Activated CD4-positive, alpha-beta memory T cell treated with anti-CD3 and anti-CD28 coated beads, Interleukin-2, amount 10 ng/mL, durations not matched to agents 7 days and 5 days (primary cell): ENCODE data around the gene RALGPS1. TPM values are rescaled to one million over a fixed set of nuclear protein-coding genes. Genes with fewer than 3 reads are reported as not detected.

Source experiments
- CTCF ChIA-PET: fragments of 350-600 bp; sonication (Branson Sonifier 250); formaldehyde crosslinking; loops from one replicate; lab custom pipeline; 2021; ENCODE audit warnings: antibody characterized with exemption, inconsistent platforms; lab: Charles Lee
- POLR2A ChIA-PET: fragments of 350-600 bp; sonication (Branson Sonifier 250); formaldehyde crosslinking; loops from one replicate; lab custom pipeline; 2021; ENCODE audit warnings: antibody characterized with exemption; lab: Charles Lee
- DNase-seq: peaks from one replicate; pipeline ENCODE4 v3.0.0-alpha.2; 2020
- H3K27ac Mint-ChIP-seq: one replicate; pipeline ENCODE4 v1.8.0; 2021; ENCODE audit warnings: mild to moderate bottlenecking, mixed read lengths
- H3K27me3 Mint-ChIP-seq: one replicate; pipeline ENCODE4 v1.8.0; 2021; ENCODE audit warnings: mixed read lengths
- H3K36me3 Mint-ChIP-seq: one replicate; pipeline ENCODE4 v1.8.0; 2021; ENCODE audit warnings: low read depth, mixed read lengths
- H3K4me1 Mint-ChIP-seq: one replicate; pipeline ENCODE4 v1.8.0; 2021; ENCODE audit warnings: mixed read lengths
- H3K4me3 Mint-ChIP-seq: one replicate; pipeline ENCODE4 v1.8.0; 2021; ENCODE audit warnings: mild to moderate bottlenecking, mixed read lengths
- H3K9me3 Mint-ChIP-seq: one replicate; pipeline ENCODE4 v1.8.0; 2021; ENCODE audit warnings: mixed read lengths
- total RNA-seq, 2 experiments: library from RNA; stranded (reverse); gene quantifications; one replicate each; pipeline ENCODE4 v1.2.3, GENCODE V29; 2021

The RALGPS1 gene
- total RNA-seq, 2 experiments from 2014 or later: 2.8 to 3.4 TPM

- POLR2A ChIA-PET: interaction anchor here (0.7 kb wide), 1 partner anchor 205 kb away, joined by 3 read pairs; no protein-coding TSS in a partner anchor
- DNase-seq: no peak
- CTCF ChIA-PET: no interaction called here
- Mint-ChIP-seq H3K4me3 (no peak overlapping the region), H3K36me3 (no peaks in the 10 kb centered on the region), H3K27me3 (peaks cover 4% of the 10 kb centered on the region), H3K4me1 (no peaks in the 10 kb centered on the region), H3K27ac (no peak overlapping the region), H3K9me3 (no peaks in the 10 kb centered on the region)
Observed at GRCh38 chr9:127263237-127263636, 348.7 kb downstream of the RALGPS1 start.

DNA sequence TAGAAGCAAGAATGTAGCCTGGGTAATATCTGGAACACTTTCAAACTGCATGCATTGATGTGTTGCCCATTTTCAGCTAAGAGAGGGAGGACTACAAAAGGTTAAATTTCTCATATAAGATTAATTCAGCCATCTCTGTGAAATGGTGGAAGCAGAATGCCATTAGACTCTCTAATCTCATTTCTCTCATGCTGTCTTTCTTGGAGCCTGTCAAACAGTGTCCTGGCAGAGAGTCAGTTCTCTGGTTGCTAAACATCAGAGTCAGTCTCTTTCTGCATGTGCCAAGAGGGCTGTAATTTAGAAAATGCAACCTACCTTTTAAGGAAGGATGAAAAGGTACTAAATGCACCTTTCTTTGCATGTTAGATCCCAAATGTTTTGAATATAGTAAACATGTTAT lies 349.1 kb downstream of the RALGPS1 start:
- Mint-ChIP-seq H3K27me3 (peaks cover 4% of the 10 kb centered on the region), H3K36me3 (no peaks in the 10 kb centered on the region), H3K27ac (no peak overlapping the region), H3K4me3 (no peak overlapping the region), H3K9me3 (no peaks in the 10 kb centered on the region), H3K4me1 (no peaks in the 10 kb centered on the region)
- CTCF ChIA-PET: no interaction called here
- no peak for DNase-seq
- POLR2A ChIA-PET: interaction anchor here (0.7 kb wide), 1 partner anchor 204 kb away, joined by 3 read pairs; no protein-coding TSS in a partner anchor

DNA sequence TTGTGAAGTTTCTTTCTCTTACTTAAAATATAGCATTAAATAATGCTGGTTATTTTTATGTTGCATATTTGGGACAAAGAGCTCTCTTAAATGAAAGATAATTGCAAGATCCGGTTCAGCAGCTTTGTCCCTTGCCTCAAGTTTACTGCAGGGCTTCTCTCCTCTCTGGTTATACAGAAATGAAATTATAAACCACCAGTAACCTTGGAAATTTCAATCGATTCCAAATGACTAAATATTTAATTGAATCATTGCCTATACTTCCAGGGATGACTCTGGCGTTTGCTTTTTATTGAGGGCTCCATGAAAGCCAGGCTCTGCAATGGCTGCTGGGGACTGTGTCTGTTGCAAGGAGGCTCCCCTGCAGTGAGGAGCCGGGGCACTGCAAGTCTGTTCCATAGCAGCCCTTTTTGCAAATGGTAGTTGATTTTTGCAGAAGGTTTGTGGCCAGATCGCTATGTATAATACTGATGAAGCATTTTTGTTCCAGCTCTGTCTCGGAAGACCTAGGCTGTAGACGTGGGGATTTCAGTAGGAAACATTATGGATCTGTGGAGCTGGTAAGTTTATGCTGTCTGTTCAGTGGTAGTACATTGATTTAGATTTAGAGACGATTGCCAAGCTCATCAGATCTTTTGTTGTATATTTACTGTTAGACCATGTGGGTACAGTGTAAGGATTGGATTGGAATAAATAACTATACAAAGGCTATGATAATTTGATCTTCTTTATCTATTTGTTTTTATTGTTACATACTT lies 350.1 kb downstream of the RALGPS1 start, which contains the start of gene GARNL3:
Gene GARNL3, plus strand, starts transcription at position 313 of the 758 bp plus-strand sequence. Its CDS starts 104 bp downstream, at position 417.
- no peaks in the 10 kb centered on the region for H3K36me3 Mint-ChIP-seq
- ChIA-PET POLR2A (no interaction called here), CTCF (no interaction called here)
- H3K27ac Mint-ChIP-seq: no peak within 1 kb of the TSS
- no peaks in the 10 kb centered on the region for H3K9me3 Mint-ChIP-seq
- DNase-seq: no peak
- H3K4me1 Mint-ChIP-seq: no peaks in the 10 kb centered on the region
- H3K27me3 Mint-ChIP-seq: peaks cover 4% of the 10 kb centered on the region
- no peak within 1 kb of the TSS for H3K4me3 Mint-ChIP-seq

- Mint-ChIP-seq H3K36me3 (no peaks in the 10 kb centered on the region), H3K27ac (no peak overlapping the region), H3K4me3 (no peak overlapping the region), H3K9me3 (no peaks in the 10 kb centered on the region), H3K27me3 (peaks cover 11% of the 10 kb centered on the region), H3K4me1 (no peaks in the 10 kb centered on the region)
- no peak for DNase-seq
- CTCF ChIA-PET: no interaction called here
- POLR2A ChIA-PET: no interaction called here
Observed at GRCh38 chr9:127267793-127268525, 353.4 kb downstream of the RALGPS1 start.

DNA sequence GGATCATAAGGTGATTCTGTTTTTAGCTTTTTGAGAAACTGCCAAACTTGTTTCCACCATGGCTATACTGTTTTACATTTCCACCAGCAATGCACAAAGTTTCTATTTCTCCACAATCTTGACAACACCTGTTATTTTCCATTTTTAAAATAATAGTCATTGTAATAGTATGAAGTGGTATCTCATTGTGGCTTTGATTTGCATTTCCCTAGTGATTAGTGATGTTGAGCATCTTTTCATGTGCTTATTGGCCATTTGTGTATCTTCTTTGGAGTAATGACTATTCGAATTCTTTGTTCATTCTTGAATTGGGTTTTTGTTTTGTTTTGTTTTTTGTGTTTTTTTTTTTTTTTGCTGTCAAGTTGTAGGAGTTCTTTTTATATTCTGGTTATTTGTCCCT lies 354.9 kb downstream of the RALGPS1 start:
- POLR2A ChIA-PET: no interaction called here
- Mint-ChIP-seq H3K4me1 (no peaks in the 10 kb centered on the region), H3K27ac (no peak overlapping the region), H3K4me3 (no peak overlapping the region), H3K27me3 (peaks cover 7% of the 10 kb centered on the region), H3K36me3 (no peaks in the 10 kb centered on the region), H3K9me3 (no peaks in the 10 kb centered on the region)
- CTCF ChIA-PET: no interaction called here
- no peak for DNase-seq

Other genes with a start within 250 kb of the RALGPS1 start
- 10 to 100 TPM; 40.8 to 41.0 TPM for gene ZBTB43, start 109.7 kb upstream of the RALGPS1 start, total RNA-seq
- 1 to 10 TPM; 8.2 TPM for gene ZBTB34, start 54.1 kb upstream of the RALGPS1 start, total RNA-seq
- under 1 TPM in 1 of 2 experiments, not detected in 1; 0.08 TPM for gene ANGPTL2, start 207.9 kb downstream of the RALGPS1 start, total RNA-seq